HL-60 (cell line): ENCODE measurements around the gene ZNF740.
A peak's percentile ranks its signal among the peaks of the same experiment; 100 is the strongest.

Experiments
- DNase-seq, 2 experiments: peaks; one replicate each; pipeline ENCODE4 v3.0.0-alpha.2; 2010 to 2020; ENCODE audit warnings: low read depth in 1 of 2, low spot score in 1 of 2
- H3K27ac ChIP-seq: fragments of 250-450 bp; sonication (Bioruptor Pico); replicated peaks from 2 replicates; pipeline ENCODE4 v1.5.1; 2020; ENCODE audit warnings: mild to moderate bottlenecking, moderate library complexity
- H3K27me3 ChIP-seq: fragments of 250-450 bp; sonication (Bioruptor Pico); 2 replicates; pipeline ENCODE4 v1.5.1; 2021; ENCODE audit warnings: mild to moderate bottlenecking, moderate library complexity; ENCODE audit not compliant: insufficient read depth, poor library complexity, severe bottlenecking
- H3K4me3 ChIP-seq: replicated peaks from 2 replicates; pipeline ENCODE4 v1.5.1; 2011; ENCODE audit warnings: mild to moderate bottlenecking, control low read depth, low read length; ENCODE audit not compliant: insufficient read depth
- CTCF ChIP-seq: IDR thresholded peaks from one replicate; pipeline ENCODE4 v1.5.1; 2011; ENCODE audit warnings: low read length, control low read depth, inconsistent platforms; ENCODE audit not compliant: insufficient read depth
- GABPA ChIP-seq: IDR thresholded peaks from 2 replicates; pipeline ENCODE4 v1.6.1; 2012; ENCODE audit warnings: low read depth
- POLR2AphosphoS5 ChIP-seq: IDR thresholded peaks from 2 replicates; pipeline ENCODE4 v1.6.1; 2012; ENCODE audit warnings: low read depth
- REST ChIP-seq: IDR thresholded peaks from 2 replicates; pipeline ENCODE4 v1.6.1; 2012; ENCODE audit warnings: low read depth; ENCODE audit not compliant: insufficient replicate concordance
- SPI1 ChIP-seq: IDR thresholded peaks from 2 replicates; pipeline ENCODE4 v1.6.1; 2012; ENCODE audit warnings: low read depth, mild to moderate bottlenecking, borderline replicate concordance

ZNF740 gene

GRCh38 chr12:53191096-53191884, 10.8 kb downstream of the ZNF740 start:
- DNase-seq: no peak
- H3K27ac ChIP-seq: no peak overlapping the region
- H3K27me3 ChIP-seq: no peaks in the 10 kb centered on the region

GRCh38 chr12:53191885-53192530, 11.5 kb downstream of the ZNF740 start:
- H3K4me3 ChIP-seq: no peak overlapping the region
- no peak overlapping the region for H3K27ac ChIP-seq
- DNase-seq: no peak
- no peaks in the 10 kb centered on the region for H3K27me3 ChIP-seq
- TF ChIP-seq REST (no peak), POLR2AphosphoS5 (no peak; the same call in 1 of the 2 replicates), CTCF (no peak), GABPA (no peak), SPI1 (no peak)

More at GRCh38 chr12:53191096-53191884, 10.8 kb downstream of the ZNF740 start:
- no peak overlapping the region for H3K4me3 ChIP-seq
- no peak for TF ChIP-seq GABPA
- TF ChIP-seq SPI1: no peak
- no peak for TF ChIP-seq CTCF
- TF ChIP-seq POLR2AphosphoS5: no peak; the same call in 1 of the 2 replicates
- TF ChIP-seq REST: no peak

- no peaks in the 10 kb centered on the region for H3K27me3 ChIP-seq
- DNase-seq: no peak
- TF ChIP-seq CTCF (no peak), POLR2AphosphoS5 (peak; percentile 71), SPI1 (no peak)
- no peak overlapping the region for H3K4me3 ChIP-seq
- no peak overlapping the region for H3K27ac ChIP-seq
Observed at GRCh38 chr12:53192531-53193021, 12.1 kb downstream of the ZNF740 start.
